Fibroblast of lung (primary cell): Measurements from ENCODE around the gene SLC25A30. TPM values are rescaled to one million over a fixed set of nuclear protein-coding genes. Genes with fewer than 3 reads are reported as not detected.

ENCODE experiments used
- DNase-seq, 2 donors: peaks; one replicate each; pipeline versions ENCODE4 v3.0.0 to v3.0.0-alpha.2; 2010; ENCODE audit warnings: low read depth in 2 of 2
- H2AFZ ChIP-seq: 2 replicates; pipeline ENCODE4 v1.5.1; 2012; ENCODE audit warnings: low read length, control low read depth, inconsistent platforms
- H3K27ac ChIP-seq: 2 replicates; pipeline ENCODE4 v1.5.1; 2011; ENCODE audit warnings: low read length, control low read depth; ENCODE audit not compliant: insufficient read depth
- H3K27me3 ChIP-seq: 2 replicates; pipeline ENCODE4 v1.5.1; 2011; ENCODE audit warnings: mild to moderate bottlenecking, low read length; ENCODE audit not compliant: control insufficient read depth, insufficient read depth
- H3K36me3 ChIP-seq: 2 replicates; pipeline ENCODE4 v1.5.1; 2011; ENCODE audit warnings: low read length; ENCODE audit not compliant: control insufficient read depth, insufficient read depth
- H3K4me1 ChIP-seq: 2 replicates; pipeline ENCODE4 v1.5.1; 2011; ENCODE audit warnings: low read length; ENCODE audit not compliant: control insufficient read depth, insufficient read depth; ENCODE audit errors: extremely low read depth
- H3K4me2 ChIP-seq: 2 replicates; pipeline ENCODE4 v1.5.1; 2011; ENCODE audit warnings: low read length, control low read depth; ENCODE audit not compliant: insufficient read depth; ENCODE audit errors: extremely low read depth
- H3K4me3 ChIP-seq, 4 experiments: fragments of 200-600 bp in 1 of 4; sonication (generic) in 1 of 4; replicated peaks in 1 of 4; 2 replicates each; pipeline ENCODE4 v1.5.1; 2011 to 2016; ENCODE audit warnings: low read length in 4 of 4, low read depth in 3 of 4, mild to moderate bottlenecking in 3 of 4, control low read depth in 2 of 4, inconsistent platforms in 1 of 4, mixed read lengths in 1 of 4; ENCODE audit not compliant: insufficient read depth in 1 of 4; ENCODE audit errors: control extremely low read depth in 1 of 4
- H3K79me2 ChIP-seq: 2 replicates; pipeline ENCODE4 v1.5.1; 2012; ENCODE audit warnings: mild to moderate bottlenecking, low read length, inconsistent platforms; ENCODE audit not compliant: control insufficient read depth, insufficient read depth
- H3K9ac ChIP-seq: 2 replicates; pipeline ENCODE4 v1.5.1; 2011; ENCODE audit warnings: mild to moderate bottlenecking, low read length, control low read depth; ENCODE audit not compliant: insufficient read depth
- H3K9me3 ChIP-seq: 2 replicates; pipeline ENCODE4 v1.5.1; 2012; ENCODE audit warnings: low read depth, low read length; ENCODE audit not compliant: control insufficient read depth, insufficient read depth
- H4K20me1 ChIP-seq: 2 replicates; pipeline ENCODE4 v1.5.1; 2011; ENCODE audit warnings: low read length; ENCODE audit not compliant: control insufficient read depth, insufficient read depth; ENCODE audit errors: extremely low read depth
- EZH2 ChIP-seq: IDR thresholded peaks from 2 replicates; pipeline ENCODE4 v1.5.1; 2012; ENCODE audit warnings: low read length, control low read depth, mild to moderate bottlenecking; ENCODE audit errors: missing control alignments
- polyA plus RNA-seq, 2 donors: library from polyadenylated mRNA; depleted of rRNA in 1 of 2; stranded (reverse) in 1 of 2; unstranded in 1 of 2; fragments of >200 nt; gene quantifications; 2 replicates each; pipeline ENCODE4 v1.2.1, GENCODE V29; 2011 to 2012; ENCODE audit warnings: missing spikeins in 1 of 2
- total RNA-seq: library from RNA; depleted of rRNA; stranded (reverse); fragments of >200 nt; gene quantifications from 2 replicates; pipeline ENCODE4 v1.2.1, GENCODE V29; 2014
- TF ChIP-seq, protein P1 (sequence below), 2 donors: IDR thresholded peaks in 1 of 2; conservative IDR thresholded peaks in 1 of 2; 1 replicate in 1 of 2; 2 replicates in 1 of 2; pipeline ENCODE4 v1.5.1; 2011 to 2012; ENCODE audit warnings: low read length in 2 of 2, control low read depth in 1 of 2, inconsistent platforms in 1 of 2, low read depth in 1 of 2, mild to moderate bottlenecking in 1 of 2

SLC25A30 gene
- total and polyA plus RNA-seq, 2 donors (not counting 1 experiment from before 2014, with no cell fraction given), result 14.5 to 27.6 TPM

DNA sequence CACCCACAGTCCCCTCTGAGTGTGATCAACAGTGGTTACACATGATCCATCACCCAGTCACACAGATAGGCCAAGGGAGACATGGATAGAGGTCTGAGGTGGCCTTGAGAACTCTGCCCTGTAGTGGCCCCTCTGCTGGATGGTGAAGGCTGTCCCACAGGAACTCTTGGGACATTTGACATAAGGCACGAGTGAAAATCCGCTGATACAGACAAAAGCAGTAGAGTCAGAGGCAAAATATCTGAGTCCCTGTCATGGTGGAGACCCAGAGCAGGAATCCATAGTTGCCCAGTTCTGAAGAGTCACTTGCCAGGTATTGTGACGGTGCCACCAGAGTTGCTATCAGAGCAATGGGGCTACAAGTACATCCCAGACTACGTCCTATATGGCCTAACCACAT is 18.8 kb upstream of the SLC25A30 start:
- Histone ChIP-seq H3K9ac (no peak overlapping the region), H3K36me3 (no peaks in the 10 kb centered on the region), H3K9me3 (no peaks in the 10 kb centered on the region), H3K27me3 (no peaks in the 10 kb centered on the region), H3K79me2 (no peaks in the 10 kb centered on the region), H3K4me3 (no peak overlapping the region), H3K4me2 (no peak overlapping the region), H3K27ac (no peak overlapping the region), H4K20me1 (no peaks in the 10 kb centered on the region), H2AFZ (no peak overlapping the region), H3K4me1 (no peaks in the 10 kb centered on the region)
- no peak for DNase-seq
- no peak for TF ChIP-seq EZH2
- TF ChIP-seq, protein P1, sequence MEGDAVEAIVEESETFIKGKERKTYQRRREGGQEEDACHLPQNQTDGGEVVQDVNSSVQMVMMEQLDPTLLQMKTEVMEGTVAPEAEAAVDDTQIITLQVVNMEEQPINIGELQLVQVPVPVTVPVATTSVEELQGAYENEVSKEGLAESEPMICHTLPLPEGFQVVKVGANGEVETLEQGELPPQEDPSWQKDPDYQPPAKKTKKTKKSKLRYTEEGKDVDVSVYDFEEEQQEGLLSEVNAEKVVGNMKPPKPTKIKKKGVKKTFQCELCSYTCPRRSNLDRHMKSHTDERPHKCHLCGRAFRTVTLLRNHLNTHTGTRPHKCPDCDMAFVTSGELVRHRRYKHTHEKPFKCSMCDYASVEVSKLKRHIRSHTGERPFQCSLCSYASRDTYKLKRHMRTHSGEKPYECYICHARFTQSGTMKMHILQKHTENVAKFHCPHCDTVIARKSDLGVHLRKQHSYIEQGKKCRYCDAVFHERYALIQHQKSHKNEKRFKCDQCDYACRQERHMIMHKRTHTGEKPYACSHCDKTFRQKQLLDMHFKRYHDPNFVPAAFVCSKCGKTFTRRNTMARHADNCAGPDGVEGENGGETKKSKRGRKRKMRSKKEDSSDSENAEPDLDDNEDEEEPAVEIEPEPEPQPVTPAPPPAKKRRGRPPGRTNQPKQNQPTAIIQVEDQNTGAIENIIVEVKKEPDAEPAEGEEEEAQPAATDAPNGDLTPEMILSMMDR (conservative IDR thresholded peaks at IDR 0.05 in 1 of 2, IDR thresholded peaks at IDR 0.05 in 1 of 2; ENCODE audit: low read depth in 1 of 2, low read length in 2 of 2), result no peak

DNA sequence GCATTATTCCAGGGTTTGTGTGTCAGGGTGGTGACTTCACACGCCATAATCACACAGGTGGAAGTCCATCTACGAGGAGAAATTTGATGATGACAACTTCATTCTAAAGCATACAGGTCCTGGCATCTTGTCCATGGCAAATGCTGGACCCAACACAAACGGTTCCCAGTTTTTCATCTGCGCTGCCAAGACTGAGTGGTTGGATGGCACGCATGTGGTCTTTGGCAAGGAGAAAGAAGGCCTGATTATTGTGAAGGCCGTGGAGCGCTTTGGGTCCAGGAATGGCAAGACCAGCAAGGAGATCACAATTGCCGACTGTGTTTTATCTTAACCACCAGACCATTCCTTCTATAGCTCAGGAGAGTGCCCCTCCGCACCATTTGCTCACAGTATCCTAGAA is 18.2 kb upstream of the SLC25A30 start:
- no peak overlapping the region for H3K9ac ChIP-seq
- H3K4me2 ChIP-seq, result no peak overlapping the region
- no peak overlapping the region for H3K4me3 ChIP-seq
- no peaks in the 10 kb centered on the region for H3K4me1 ChIP-seq
- no peak for DNase-seq
- H3K79me2 ChIP-seq, result no peaks in the 10 kb centered on the region
- TF ChIP-seq, protein P1 (conservative IDR thresholded peaks at IDR 0.05 in 1 of 2, IDR thresholded peaks at IDR 0.05 in 1 of 2; ENCODE audit: low read depth in 1 of 2, low read length in 2 of 2), result no peak
- TF ChIP-seq EZH2, result no peak
- no peak overlapping the region for H3K27ac ChIP-seq
- H3K36me3 ChIP-seq, result no peaks in the 10 kb centered on the region
- H4K20me1 ChIP-seq, result no peaks in the 10 kb centered on the region
- H2AFZ ChIP-seq, result no peak overlapping the region
- H3K9me3 ChIP-seq, result no peaks in the 10 kb centered on the region
- H3K27me3 ChIP-seq, result no peaks in the 10 kb centered on the region

DNA sequence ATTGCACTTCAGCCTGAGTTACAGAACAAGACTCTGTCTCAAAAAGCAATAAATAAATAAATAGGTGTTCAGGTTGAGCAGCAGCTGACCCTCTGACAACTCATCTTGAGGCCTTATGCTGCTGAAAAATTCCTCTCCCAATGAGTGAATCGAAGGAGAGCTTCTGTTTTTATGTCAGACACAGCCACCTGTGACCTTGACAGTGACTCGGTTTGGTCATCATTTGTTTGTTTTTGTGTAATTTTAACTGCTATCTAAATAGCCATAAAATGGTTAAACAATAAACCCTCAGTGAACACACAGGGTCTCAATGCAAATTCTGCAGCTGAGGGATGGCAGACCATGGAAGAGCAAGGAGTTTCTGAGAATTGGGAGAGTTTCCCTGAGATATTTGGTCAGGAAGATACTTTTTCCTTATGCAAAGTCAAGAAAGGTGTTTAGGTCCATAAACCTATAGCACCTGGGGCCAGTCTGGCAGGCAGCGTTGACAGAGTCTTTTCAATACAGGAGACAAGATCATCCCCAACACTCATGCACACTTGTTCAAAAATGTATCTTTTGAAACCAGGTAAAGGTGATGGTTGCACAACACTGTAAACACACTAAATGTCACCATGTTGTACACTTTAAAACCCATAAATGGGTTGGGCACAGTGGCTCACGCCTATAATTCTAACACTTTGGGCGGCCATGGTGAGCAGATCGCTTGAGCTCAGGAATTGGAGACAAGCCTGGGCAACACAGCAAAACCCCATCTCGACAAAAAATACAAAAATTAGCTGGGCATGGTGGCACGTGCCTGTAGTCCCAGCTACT is 16.6 kb upstream of the SLC25A30 start:
- H3K4me2 ChIP-seq, result no peak overlapping the region
- H3K9ac ChIP-seq, result no peak overlapping the region
- TF ChIP-seq EZH2, result no peak
- TF ChIP-seq, protein P1 (conservative IDR thresholded peaks at IDR 0.05 in 1 of 2, IDR thresholded peaks at IDR 0.05 in 1 of 2; ENCODE audit: low read depth in 1 of 2, low read length in 2 of 2), result no peak
- no peaks in the 10 kb centered on the region for H3K36me3 ChIP-seq
- H3K4me3 ChIP-seq, result no peak overlapping the region
- no peak overlapping the region for H3K27ac ChIP-seq
- no peak overlapping the region for H2AFZ ChIP-seq
- no peaks in the 10 kb centered on the region for H3K4me1 ChIP-seq
- H3K27me3 ChIP-seq, result no peaks in the 10 kb centered on the region
- no peaks in the 10 kb centered on the region for H4K20me1 ChIP-seq
- no peaks in the 10 kb centered on the region for H3K9me3 ChIP-seq
- H3K79me2 ChIP-seq, result no peaks in the 10 kb centered on the region
- DNase-seq, result no peak
